GM10248 (cell line): ENCODE measurements around the gene EDC4.
A peak's percentile ranks its signal among the peaks of the same experiment; 100 is the strongest.

ENCODE experiments used
- CTCF ChIA-PET: fragments of 300-600 bp; sonication (Branson Sonifier 250); formaldehyde crosslinking; extraction: SDS; loops from one replicate; lab custom pipeline; 2021; ENCODE audit warnings: antibody characterized with exemption; lab: Yijun Ruan, JAX
- POLR2A ChIA-PET: fragments of 350-650 bp; sonication (Branson Sonifier 250); formaldehyde crosslinking; extraction: SDS; loops from one replicate; lab custom pipeline; 2020; ENCODE audit warnings: antibody characterized with exemption; lab: Yijun Ruan, JAX
- DNase-seq: peaks from one replicate; pipeline ENCODE4 v3.0.0; 2012; ENCODE audit errors: extremely low spot score
- TF ChIP-seq, protein P1 (sequence below): IDR thresholded peaks from 2 replicates; pipeline ENCODE4 v1.5.1; 2012; ENCODE audit warnings: mild to moderate bottlenecking, low read depth; ENCODE audit errors: extremely low read depth, missing control alignments, control extremely low read depth

Gene EDC4

DNA sequence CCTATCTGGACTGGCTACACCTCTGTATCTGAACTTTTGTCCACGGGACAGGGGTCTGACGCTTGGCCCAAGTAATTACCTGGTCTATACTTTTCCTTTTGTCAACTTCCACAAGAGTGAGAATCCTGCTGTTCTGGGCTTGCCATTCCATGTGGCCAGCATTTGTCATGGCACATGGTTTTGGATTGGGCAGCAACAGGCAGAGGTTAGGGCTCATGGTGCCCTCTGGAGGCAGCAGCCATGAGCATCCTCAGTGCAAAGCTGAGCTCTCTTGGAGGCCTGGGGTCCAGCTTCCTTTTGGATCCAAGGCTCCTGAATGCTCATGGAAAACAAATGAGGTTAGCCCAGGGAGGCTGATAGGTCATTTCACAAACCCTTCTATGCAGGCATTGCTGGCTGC lies 7.5 kb upstream of the EDC4 start:
- ChIA-PET POLR2A (interaction anchor here (0.6 to 0.7 kb wide), 2 partner anchors 103 to 446 kb away, joined by 3 to 4 read pairs; partner anchors contain the start of genes PRMT7, SLC12A4 and SLC7A6OS), CTCF (interaction anchor here (1.4 to 7.8 kb wide), 5 partner anchors 27 to 345 kb away, joined by 3 to 53 read pairs (median 4); no protein-coding TSS in a partner anchor)
- DNase-seq = no peak

DNA sequence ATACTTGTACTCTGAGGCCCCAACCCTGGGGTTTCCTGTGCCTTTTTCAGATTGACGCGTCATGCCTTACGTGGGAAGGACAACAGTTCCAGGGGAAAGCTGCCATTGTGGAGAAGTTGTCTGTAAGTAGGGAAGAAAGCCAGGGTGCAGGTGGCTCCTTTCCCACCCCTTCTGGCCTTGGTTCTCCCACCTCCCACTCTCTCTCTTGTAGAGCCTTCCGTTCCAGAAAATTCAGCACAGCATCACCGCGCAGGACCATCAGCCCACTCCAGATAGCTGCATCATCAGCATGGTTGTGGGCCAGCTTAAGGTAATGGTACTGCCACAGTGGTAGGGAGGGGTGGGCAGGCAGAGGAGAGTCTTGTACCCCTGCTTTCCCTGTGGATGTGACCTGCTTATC lies 4.6 kb upstream of the EDC4 start:
- POLR2A ChIA-PET = no interaction called here
- TF ChIP-seq, protein P1, sequence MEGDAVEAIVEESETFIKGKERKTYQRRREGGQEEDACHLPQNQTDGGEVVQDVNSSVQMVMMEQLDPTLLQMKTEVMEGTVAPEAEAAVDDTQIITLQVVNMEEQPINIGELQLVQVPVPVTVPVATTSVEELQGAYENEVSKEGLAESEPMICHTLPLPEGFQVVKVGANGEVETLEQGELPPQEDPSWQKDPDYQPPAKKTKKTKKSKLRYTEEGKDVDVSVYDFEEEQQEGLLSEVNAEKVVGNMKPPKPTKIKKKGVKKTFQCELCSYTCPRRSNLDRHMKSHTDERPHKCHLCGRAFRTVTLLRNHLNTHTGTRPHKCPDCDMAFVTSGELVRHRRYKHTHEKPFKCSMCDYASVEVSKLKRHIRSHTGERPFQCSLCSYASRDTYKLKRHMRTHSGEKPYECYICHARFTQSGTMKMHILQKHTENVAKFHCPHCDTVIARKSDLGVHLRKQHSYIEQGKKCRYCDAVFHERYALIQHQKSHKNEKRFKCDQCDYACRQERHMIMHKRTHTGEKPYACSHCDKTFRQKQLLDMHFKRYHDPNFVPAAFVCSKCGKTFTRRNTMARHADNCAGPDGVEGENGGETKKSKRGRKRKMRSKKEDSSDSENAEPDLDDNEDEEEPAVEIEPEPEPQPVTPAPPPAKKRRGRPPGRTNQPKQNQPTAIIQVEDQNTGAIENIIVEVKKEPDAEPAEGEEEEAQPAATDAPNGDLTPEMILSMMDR = no peak
- DNase-seq = no peak
- CTCF ChIA-PET = interaction anchor here (0.9 to 3.2 kb wide), 4 partner anchors 11 to 20 kb away, joined by 3 to 12 read pairs (median 5); no protein-coding TSS in a partner anchor

More for the DNA sequence above, 7.5 kb upstream of the EDC4 start:
- TF ChIP-seq, protein P1 = peak; percentile 42

DNA sequence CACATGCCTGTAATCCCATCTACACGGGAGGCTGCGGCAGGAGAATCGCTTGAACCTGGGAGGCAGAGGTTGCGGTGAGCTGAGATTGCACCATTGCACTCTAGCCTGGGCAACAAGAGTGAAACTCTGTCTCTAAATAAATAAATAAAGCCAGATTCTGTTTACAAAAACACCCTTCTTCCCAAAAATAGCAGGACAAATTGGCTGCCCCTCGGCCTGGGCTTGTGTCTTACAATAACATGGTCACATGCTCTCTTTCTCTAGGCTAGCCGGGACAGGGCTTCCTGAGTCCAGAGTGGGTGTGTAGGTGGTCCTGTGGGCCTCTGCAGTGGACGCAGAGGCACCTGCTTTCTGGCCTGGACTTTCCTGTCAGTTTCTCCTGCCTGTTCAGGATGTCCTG lies 3.2 kb upstream of the EDC4 start:
- DNase-seq = no peak
- ChIA-PET POLR2A (no interaction called here), CTCF (interaction anchor here (1.1 kb wide), 1 partner anchor 53 kb away, joined by 4 read pairs; no protein-coding TSS in a partner anchor)
- TF ChIP-seq, protein P1 = no peak

DNA sequence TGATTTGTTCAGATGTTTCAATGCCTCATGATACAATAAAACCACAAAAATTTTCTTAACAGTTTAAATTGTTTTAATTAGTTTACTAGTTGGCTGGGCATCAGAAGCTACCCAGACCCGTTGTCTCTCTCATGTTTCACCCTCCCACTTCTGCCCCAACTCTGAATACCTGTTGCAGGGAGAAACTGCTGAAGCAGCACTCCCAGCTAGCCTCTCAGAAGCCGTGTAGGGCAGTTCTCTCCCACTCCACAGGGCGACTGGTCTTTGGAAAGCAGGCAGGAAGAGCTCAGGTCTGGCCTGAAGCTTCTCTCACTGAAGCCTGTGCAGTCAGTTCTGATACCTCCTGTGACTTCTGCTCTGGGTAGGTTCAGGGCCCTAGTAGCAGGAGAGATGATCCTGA lies 1.6 kb upstream of the EDC4 start:
- ChIA-PET CTCF (interaction anchor here (1.1 to 1.8 kb wide), 6 partner anchors 9 to 91 kb away, joined by 3 to 12 read pairs (median 6); partner anchors contain the start of gene NRN1L), POLR2A (interaction anchor here (0.5 kb wide), 1 partner anchor 35 kb away, joined by 3 read pairs; no protein-coding TSS in a partner anchor)
- TF ChIP-seq, protein P1 = no peak
- DNase-seq = no peak

DNA sequence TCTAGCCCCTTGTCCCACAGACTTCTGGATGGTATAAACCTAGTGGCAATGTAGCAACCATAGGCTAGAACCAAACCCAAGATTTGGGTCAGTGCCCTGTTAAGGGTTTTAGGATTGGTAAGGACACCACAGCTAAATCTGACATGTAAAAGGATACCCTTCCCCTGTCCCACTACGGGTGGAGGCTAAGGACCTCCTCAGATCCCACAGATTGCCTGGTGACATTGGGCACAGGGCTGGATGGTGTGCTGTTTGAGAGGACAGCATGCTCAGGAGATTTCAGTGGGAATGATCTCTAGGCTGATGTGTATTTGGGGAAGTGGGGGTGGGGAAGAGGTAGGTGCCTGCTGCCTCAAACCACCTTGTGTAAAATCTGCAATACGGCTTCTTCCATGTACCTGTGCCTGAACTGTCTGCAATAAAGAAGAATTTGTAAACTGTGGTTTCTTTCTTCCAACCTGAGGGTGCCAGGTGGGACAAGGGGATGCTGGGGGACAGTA lies 671 bp upstream of the EDC4 start:
- ChIA-PET POLR2A (no interaction called here), CTCF (interaction anchor here (1.1 to 1.8 kb wide), 6 partner anchors 10 to 92 kb away, joined by 3 to 12 read pairs (median 6); partner anchors contain the start of gene NRN1L)
- TF ChIP-seq, protein P1 = no peak
- DNase-seq = no peak

DNA sequence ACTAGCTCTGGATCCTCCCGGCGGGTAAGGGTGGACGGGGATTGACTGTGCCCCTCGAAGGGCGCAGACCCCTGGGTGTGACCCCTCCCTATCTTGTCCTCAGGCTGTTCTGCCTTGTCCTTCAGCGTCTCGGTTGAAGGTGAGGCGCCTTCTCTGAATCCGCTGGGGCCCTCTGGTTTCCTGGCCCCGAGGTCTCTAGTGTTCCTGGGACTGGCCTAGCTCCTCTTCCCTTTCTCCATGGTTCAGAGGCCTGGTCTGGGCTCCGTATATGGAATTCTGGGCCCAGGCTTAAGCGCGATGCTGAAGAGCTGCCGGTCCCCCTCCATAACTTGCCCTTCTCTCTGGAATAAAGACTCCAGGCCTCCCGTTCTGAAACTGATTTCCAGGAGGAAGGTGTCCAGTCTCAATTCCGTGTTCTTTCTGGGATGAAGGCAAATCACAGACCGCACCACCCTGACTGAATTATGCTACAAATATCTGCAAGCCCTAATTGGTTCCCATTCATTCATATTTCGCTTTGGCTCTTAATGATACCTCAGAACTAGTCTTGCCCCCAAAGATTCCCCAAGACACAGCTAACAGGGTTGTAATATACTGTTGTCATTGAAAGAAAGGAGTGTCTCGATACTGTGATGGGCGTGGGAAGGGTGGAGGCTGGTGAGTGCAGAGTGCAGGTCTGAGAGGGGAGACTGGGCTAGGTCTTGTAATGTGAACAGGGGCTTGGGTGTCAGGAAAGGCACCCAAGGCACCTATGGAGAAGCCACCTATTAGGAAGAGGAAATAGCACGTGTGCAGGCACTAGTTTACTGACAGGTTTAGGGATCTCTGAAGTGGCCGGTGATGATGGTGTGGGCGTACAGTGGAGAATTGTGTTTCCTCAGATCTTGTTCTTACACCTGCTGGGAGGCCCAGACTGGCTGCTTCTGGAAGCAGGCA lies 851 bp downstream of the EDC4 start:
- CTCF ChIA-PET = interaction anchor here (0.9 to 3.9 kb wide), 7 partner anchors 9 to 356 kb away, joined by 3 to 29 read pairs (median 3); partner anchors contain the start of gene NRN1L
- POLR2A ChIA-PET = interaction anchor here (0.6 to 0.7 kb wide), 2 partner anchors 17 to 19 kb away, joined by 3 read pairs; partner anchors contain the start of gene PSKH1
- DNase-seq = no peak
- TF ChIP-seq, protein P1 = no peak
